Left lung (tissue), 10 donors: ENCODE results near the gene STEAP2. TPM values are rescaled to one million over a fixed set of nuclear protein-coding genes. Genes with fewer than 3 reads are reported as not detected.

Experiments
- ATAC-seq: fragments of 200-7000 bp; cut with Tn5 transposase; one replicate; pipeline ENCODE4 v1.9.1; 2020; ENCODE audit warnings: moderate library complexity
- DNase-seq, 4 donors: peaks; one replicate each; pipeline ENCODE4 v3.0.0-alpha.2; 2013 to 2020
- H3K27ac ChIP-seq, 2 donors: fragments of 200-600 bp; sonication (generic) in 1 of 2; one replicate each; pipeline versions ENCODE4 v1.5.0 to v1.8.0; 2020 to 2021
- H3K27me3 ChIP-seq, 2 donors: fragments of 200-600 bp; sonication (generic) in 1 of 2; one replicate each; pipeline versions ENCODE4 v1.5.0 to v1.8.0; 2020 to 2021
- H3K36me3 ChIP-seq, 2 donors: fragments of 200-600 bp; sonication (generic) in 1 of 2; one replicate each; pipeline versions ENCODE4 v1.5.0 to v1.8.0; 2020 to 2021
- H3K4me1 ChIP-seq, 2 donors: fragments of 200-600 bp; one replicate each; pipeline ENCODE4 v1.8.0; 2021
- H3K4me3 ChIP-seq, 2 donors: fragments of 200-600 bp; sonication (generic) in 1 of 2; one replicate each; pipeline versions ENCODE4 v1.5.0 to v1.8.0; 2020 to 2021; ENCODE audit warnings: mild to moderate bottlenecking in 1 of 2
- H3K9me3 ChIP-seq, 2 donors: fragments of 200-600 bp; sonication (generic) in 1 of 2; one replicate each; pipeline versions ENCODE4 v1.5.0 to v1.8.0; 2020 to 2021
- CTCF ChIP-seq, 2 donors: fragments of 200-600 bp; sonication (generic) in 1 of 2; IDR thresholded peaks; one replicate each; pipeline versions ENCODE4 v1.5.0 to v1.8.0; 2021; ENCODE audit warnings: antibody characterized with exemption in 2 of 2
- intact Hi-C, 2 donors: fragments of 100-400 bp; cut with DNase I; formaldehyde crosslinking; loops; one replicate each; pipeline versions ENCODE4 v1.11.2 to v1.14.2; 2022
- polyA plus RNA-seq, 6 donors: library from polyadenylated mRNA; unstranded; fragments of 120-200 nt; gene quantifications; one replicate each; pipeline ENCODE4 v1.2.1, GENCODE V29; 2013; ENCODE audit not compliant: insufficient read length in 6 of 6
- total RNA-seq, 2 donors: library from RNA; stranded (reverse); fragmentation: NEBNext Ultra II Directional; extraction: Animal tissue kit (Norgen Biotek cat#: 25700); gene quantifications; one replicate each; pipeline ENCODE4 v1.2.1, GENCODE V29; 2021
- donor health status: DM: no; HTN: yes; CAD: no.
- donor health status: DM: no; HTN: no; CAD: no.

Gene STEAP2
- total and polyA plus RNA-seq, 8 donors, result 5.8 to 24.6 (median 7.1) TPM

- DNase-seq, result no peak
- Histone ChIP-seq H3K36me3 (no peaks in the 10 kb centered on the region), H3K27me3 (no peaks in the 10 kb centered on the region), H3K9me3 (no peaks in the 10 kb centered on the region), H3K27ac (peak overlapping the region in 1 of 2 donors; percentile 35), H3K4me3 (no peak overlapping the region), H3K4me1 (no peaks in the 10 kb centered on the region)
- ATAC-seq, result peak; percentile 73
- intact Hi-C loops, result no loop called here
- TF ChIP-seq CTCF (IDR thresholded peaks at IDR 0.05), result no peak
Measured at GRCh38 chr7:90222811-90223725, 11.5 kb downstream of the STEAP2 start.

DNA sequence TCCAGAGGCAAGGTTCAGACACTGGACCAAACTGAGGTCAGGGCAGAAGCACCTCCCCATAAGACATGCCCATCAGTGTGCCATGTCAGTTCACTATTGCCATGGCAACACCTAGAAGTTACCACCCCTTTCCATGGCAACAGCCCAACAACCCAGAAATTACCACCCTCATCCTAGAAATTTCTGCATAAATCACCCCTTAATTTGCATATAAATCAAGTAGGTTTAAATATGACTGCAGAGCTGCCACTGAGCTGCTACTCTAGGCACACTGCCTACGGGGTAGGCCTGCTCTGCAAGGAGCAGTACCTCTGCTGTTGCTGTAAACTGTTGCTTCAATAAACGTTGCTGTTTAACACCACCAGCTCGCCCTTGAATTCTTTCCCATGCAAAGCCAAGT lies 12.7 kb downstream of the STEAP2 start:
- Histone ChIP-seq H3K27ac (no peak overlapping the region), H3K27me3 (no peaks in the 10 kb centered on the region), H3K9me3 (no peaks in the 10 kb centered on the region), H3K4me3 (no peak overlapping the region), H3K4me1 (no peaks in the 10 kb centered on the region), H3K36me3 (no peaks in the 10 kb centered on the region)
- intact Hi-C loops, result no loop called here
- ATAC-seq, result no peak
- DNase-seq, result no peak
- no peak for TF ChIP-seq CTCF (IDR thresholded peaks at IDR 0.05)

- Histone ChIP-seq H3K4me1 (no peaks in the 10 kb centered on the region), H3K27ac (no peak overlapping the region), H3K4me3 (no peak overlapping the region), H3K36me3 (no peaks in the 10 kb centered on the region), H3K9me3 (no peaks in the 10 kb centered on the region), H3K27me3 (no peaks in the 10 kb centered on the region)
- DNase-seq (no peak), ATAC-seq (no peak)
- no peak for TF ChIP-seq CTCF (IDR thresholded peaks at IDR 0.05)
- intact Hi-C loops, result no loop called here
Measured at GRCh38 chr7:90225181-90225580, 13.6 kb downstream of the STEAP2 start.

DNA sequence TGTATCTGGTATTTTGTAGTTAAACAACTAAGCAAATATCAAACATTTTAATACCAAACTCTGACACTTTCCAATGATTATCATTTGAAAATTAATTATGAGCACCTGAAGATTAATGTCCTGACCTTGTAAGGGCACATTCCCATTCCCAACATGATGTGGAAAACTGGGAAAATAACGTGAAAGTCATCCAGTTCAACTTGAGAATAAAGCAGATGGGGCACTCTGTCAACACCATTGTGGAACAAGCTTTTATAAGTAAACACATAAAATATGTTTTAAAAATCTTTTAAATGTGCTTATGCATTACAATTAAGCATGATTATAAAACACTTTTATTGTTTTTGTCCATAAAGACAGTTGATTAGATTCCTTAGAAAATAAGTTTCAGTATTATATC lies 14.1 kb downstream of the STEAP2 start:
- ATAC-seq (no peak), DNase-seq (no peak)
- TF ChIP-seq CTCF (IDR thresholded peaks at IDR 0.05), result no peak
- Histone ChIP-seq H3K36me3 (no peaks in the 10 kb centered on the region), H3K4me3 (no peak overlapping the region), H3K4me1 (no peaks in the 10 kb centered on the region), H3K27me3 (no peaks in the 10 kb centered on the region), H3K9me3 (no peaks in the 10 kb centered on the region), H3K27ac (no peak overlapping the region)
- intact Hi-C loops, result no loop called here

DNA sequence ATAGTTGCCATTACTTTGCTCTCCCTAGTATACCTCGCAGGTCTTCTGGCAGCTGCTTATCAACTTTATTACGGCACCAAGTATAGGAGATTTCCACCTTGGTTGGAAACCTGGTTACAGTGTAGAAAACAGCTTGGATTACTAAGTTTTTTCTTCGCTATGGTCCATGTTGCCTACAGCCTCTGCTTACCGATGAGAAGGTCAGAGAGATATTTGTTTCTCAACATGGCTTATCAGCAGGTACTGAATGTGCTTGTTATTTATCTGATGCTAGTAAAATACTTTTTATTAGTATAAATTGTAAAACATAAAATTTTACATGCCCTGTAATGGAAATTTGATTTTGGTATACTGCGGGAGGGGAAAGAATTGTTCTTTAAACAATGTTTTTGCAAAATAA lies 15.7 kb downstream of the STEAP2 start:
- TF ChIP-seq CTCF (IDR thresholded peaks at IDR 0.05), result no peak
- ATAC-seq, result no peak
- intact Hi-C loops, result no loop called here

More for the DNA sequence above, 15.7 kb downstream of the STEAP2 start:
- Histone ChIP-seq H3K27ac (no peak overlapping the region), H3K4me1 (no peaks in the 10 kb centered on the region), H3K9me3 (no peaks in the 10 kb centered on the region), H3K4me3 (no peak overlapping the region), H3K36me3 (no peaks in the 10 kb centered on the region), H3K27me3 (no peaks in the 10 kb centered on the region)
- DNase-seq, result no peak
